Bone marrow (tissue), 2 donors: ENCODE measurements around the gene TP53.
"Not testable (repeated sequence)": the region's sequence is repeated elsewhere in the genome, so short reads cannot be mapped to it uniquely, and the experiment has no call there.

Experiments used
- DNase-seq, 2 donors: peaks; one replicate each; lab custom pipeline; 2025; lab: John Stamatoyannopoulos, UW

The TP53 gene

DNA sequence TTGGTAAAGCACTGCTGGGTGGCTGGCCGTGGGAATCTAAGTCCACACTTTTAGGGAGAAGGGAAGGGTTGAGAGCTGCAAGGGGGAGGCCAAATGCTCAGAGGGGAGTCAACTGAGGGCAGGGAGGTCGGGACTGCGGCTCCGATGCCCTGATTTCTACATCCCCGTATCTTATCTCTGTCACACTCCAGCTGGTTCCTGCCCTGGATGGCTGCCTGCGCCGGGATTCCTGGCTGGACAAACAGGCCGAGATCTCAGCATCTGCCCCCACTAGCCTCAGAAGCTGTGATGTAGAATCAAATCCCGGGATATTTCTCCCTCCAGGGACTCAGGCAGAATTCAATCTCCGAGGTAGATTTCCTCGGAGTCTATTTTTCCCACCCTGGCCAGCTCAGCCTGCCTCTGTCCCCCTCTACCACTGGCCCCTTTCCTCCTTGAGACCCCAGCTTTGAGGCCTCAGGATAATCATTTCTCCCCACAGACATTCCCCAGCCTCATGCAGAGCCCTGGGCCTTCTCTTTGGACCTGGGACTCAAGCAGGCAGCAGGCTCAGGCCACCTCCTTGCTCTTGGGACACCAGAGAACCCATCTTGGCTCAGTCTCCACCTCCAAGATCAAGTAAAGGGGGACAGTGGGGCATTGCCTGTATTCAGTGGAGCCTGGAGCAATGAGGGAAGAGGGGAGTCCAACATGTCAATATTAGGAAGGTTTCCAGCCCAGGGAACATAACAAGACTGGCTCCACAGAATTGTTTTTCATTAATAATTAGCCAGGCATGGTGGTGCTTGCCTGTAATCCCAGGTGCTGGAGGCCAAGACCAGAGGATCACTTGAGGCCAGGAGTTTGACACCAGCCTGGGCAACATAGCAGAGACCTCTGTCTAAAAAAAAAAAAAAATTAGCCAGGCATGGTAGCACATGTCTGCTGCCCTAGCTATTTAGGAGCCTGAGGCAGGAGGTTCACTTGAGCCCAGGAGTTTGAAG lies 55.6 kb downstream of the TP53 start:
- DNase-seq = no peak

- DNase-seq = no peak
Measured at GRCh38 chr17:7629939-7630571, 57.2 kb downstream of the TP53 start, which contains the start of gene SHBG. Gene SHBG (plus strand): TSS chr17:7630135. CDS start chr17:7630173, 38 bp downstream.

GRCh38 chr17:7627250-7628121 lies 59.8 kb downstream of the TP53 start, which contains the start of gene SAT2:
Gene SAT2 (minus strand): TSS chr17:7627821. CDS start chr17:7627635, 186 bp downstream.
- peak; percentile 56 to 82 for DNase-seq

DNA sequence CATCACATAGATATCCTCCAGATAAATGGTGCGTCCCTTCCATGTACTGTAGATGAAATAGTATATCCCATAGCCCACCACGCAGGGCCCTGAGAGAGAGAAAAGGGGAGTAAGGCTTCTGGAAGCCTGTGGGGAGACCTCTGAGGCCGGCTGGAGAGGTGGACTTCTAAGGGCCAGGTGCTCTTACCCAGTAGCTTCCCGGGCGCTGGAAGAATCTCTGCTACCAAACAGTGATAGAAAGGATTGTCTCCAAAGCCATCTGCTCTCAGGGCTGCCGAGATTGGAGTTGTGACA lies 60.4 kb downstream of the TP53 start:
- DNase-seq = no peak

GRCh38 chr17:7626307-7626706 lies 61.0 kb downstream of the TP53 start:
- no peak for DNase-seq

GRCh38 chr17:7625749-7626148 lies 61.5 kb downstream of the TP53 start:
- DNase-seq = not testable (repeated sequence)

DNA sequence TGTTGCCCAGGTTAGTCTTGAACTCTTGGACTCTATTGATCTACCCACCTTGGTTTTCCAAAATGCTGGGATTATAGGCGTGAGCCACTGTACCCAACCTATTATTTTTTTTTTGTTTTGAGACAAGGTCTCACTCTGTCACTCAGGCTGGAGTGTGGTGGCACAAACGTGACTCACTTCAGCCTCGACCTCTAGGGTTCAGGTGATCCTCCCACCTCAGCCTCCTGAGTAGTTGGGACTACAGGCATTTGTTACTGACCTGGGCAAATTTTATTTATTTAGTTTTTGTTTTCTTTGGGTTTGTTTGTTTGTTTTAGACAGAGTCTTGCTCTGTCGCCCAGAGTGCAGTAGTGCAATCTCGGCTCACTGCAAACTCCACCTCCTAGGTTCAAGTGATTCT lies 63.6 kb downstream of the TP53 start:
- DNase-seq = no peak

- DNase-seq = no peak
Measured at GRCh38 chr17:7620835-7621234, 66.5 kb downstream of the TP53 start.

- DNase-seq = no peak
Measured at GRCh38 chr17:7618608-7619007, 68.7 kb downstream of the TP53 start.
